ENCODE measurements around the gene MT1X. TPM values are rescaled to one million over a fixed set of nuclear protein-coding genes. Genes with fewer than 3 reads are reported as not detected.
"Not testable (repeated sequence)": the region's sequence is repeated elsewhere in the genome, so short reads cannot be mapped to it uniquely, and the experiment has no call there.

The MT1X gene
- total and polyA plus RNA-seq, 8 donors: 14.5 to 126 (median 16.7) TPM

DNA sequence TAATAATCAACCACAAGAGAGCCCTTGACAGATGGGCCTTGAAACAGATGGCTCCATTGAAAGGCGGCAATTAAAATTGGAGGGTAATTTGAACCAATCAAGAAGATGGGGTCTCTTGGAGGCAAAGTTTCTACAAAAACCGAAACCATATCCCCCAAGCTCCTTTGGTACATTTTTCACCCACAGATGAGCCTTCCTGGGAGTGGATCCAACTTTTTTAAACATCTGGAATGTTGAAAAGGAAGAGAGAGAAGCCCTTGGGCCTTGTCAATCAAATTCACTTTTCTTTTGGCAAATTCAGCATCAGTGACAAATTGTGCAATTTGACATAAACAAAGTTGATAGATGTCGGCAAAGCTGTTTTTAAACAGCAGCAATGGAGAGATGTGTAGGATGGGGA, 34.5 kb downstream of the MT1X start:
- DNase-seq (no peak), ATAC-seq (no peak)
- Histone ChIP-seq H3K4me3 (no peak overlapping the region), H3K9me3 (no peaks in the 10 kb centered on the region), H3K36me3 (no peaks in the 10 kb centered on the region), H3K4me1 (no peaks in the 10 kb centered on the region), H3K27me3 (no peaks in the 10 kb centered on the region), H3K27ac (no peak overlapping the region)
- intact Hi-C loops (cut with DNase I): no loop called here
- TF ChIP-seq, protein P1, sequence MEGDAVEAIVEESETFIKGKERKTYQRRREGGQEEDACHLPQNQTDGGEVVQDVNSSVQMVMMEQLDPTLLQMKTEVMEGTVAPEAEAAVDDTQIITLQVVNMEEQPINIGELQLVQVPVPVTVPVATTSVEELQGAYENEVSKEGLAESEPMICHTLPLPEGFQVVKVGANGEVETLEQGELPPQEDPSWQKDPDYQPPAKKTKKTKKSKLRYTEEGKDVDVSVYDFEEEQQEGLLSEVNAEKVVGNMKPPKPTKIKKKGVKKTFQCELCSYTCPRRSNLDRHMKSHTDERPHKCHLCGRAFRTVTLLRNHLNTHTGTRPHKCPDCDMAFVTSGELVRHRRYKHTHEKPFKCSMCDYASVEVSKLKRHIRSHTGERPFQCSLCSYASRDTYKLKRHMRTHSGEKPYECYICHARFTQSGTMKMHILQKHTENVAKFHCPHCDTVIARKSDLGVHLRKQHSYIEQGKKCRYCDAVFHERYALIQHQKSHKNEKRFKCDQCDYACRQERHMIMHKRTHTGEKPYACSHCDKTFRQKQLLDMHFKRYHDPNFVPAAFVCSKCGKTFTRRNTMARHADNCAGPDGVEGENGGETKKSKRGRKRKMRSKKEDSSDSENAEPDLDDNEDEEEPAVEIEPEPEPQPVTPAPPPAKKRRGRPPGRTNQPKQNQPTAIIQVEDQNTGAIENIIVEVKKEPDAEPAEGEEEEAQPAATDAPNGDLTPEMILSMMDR (IDR thresholded peaks at IDR 0.05): no peak

DNA sequence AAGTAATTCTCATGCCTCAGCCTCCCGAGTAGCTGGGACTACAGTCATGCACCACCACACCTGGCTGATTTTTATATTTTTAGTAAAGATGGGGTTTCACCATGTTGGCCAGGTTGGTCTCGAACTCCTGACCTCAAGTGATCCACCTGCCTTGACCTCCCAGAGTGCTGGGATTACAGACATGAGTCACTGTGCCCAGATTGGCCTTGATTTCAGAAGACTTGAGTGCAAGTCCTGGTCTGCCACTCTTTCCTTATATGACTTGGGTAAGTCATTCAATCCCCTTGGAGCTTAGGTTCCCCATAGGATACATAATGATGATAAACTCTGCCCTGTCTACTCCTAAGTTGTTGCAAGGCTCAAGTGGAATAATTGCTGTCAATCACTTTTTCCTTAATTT, 35.3 kb downstream of the MT1X start:
- H3K4me1 ChIP-seq; H3K36me3 ChIP-seq; H3K9me3 ChIP-seq; H3K4me3 ChIP-seq; intact Hi-C loops (cut with DNase I); H3K27ac ChIP-seq; ATAC-seq; H3K27me3 ChIP-seq; DNase-seq: not testable (repeated sequence)

- intact Hi-C loops (cut with DNase I): no loop called here
- no peaks in the 10 kb centered on the region for H3K27me3 ChIP-seq
- DNase-seq (no peak), ATAC-seq (no peak)
- no peak overlapping the region for H3K4me3 ChIP-seq
- H3K27ac ChIP-seq: no peak overlapping the region
- H3K36me3 ChIP-seq: no peaks in the 10 kb centered on the region
- H3K4me1 ChIP-seq: no peaks in the 10 kb centered on the region
- no peaks in the 10 kb centered on the region for H3K9me3 ChIP-seq
- TF ChIP-seq, protein P1 (IDR thresholded peaks at IDR 0.05): no peak
Measured at GRCh38 chr16:56722200-56722842, 40.1 kb downstream of the MT1X start.

GRCh38 chr16:56724191-56724590, 41.9 kb downstream of the MT1X start:
- Histone ChIP-seq H3K36me3 (no peaks in the 10 kb centered on the region), H3K4me3 (no peak overlapping the region)
- DNase-seq: no peak

GRCh38 chr16:56726283-56726682, 44.0 kb downstream of the MT1X start:
- Histone ChIP-seq H3K4me1 (peaks cover 20 to 22% of the 10 kb centered on the region in 2 donors), H3K27ac (no peak overlapping the region), H3K9me3 (no peaks in the 10 kb centered on the region), H3K27me3 (no peaks in the 10 kb centered on the region), H3K4me3 (no peak overlapping the region), H3K36me3 (no peaks in the 10 kb centered on the region)
- DNase-seq: no peak
- TF ChIP-seq, protein P1 (IDR thresholded peaks at IDR 0.05): no peak
- intact Hi-C loops (cut with DNase I): no loop called here
- no peak for ATAC-seq

More at GRCh38 chr16:56724191-56724590, 41.9 kb downstream of the MT1X start:
- no peaks in the 10 kb centered on the region for H3K27me3 ChIP-seq
- H3K27ac ChIP-seq: no peak overlapping the region
- H3K9me3 ChIP-seq: no peaks in the 10 kb centered on the region
- H3K4me1 ChIP-seq: peaks cover 7 to 8% of the 10 kb centered on the region in 2 donors
- intact Hi-C loops (cut with DNase I): no loop called here
- TF ChIP-seq, protein P1 (IDR thresholded peaks at IDR 0.05): no peak
- ATAC-seq: no peak

DNA sequence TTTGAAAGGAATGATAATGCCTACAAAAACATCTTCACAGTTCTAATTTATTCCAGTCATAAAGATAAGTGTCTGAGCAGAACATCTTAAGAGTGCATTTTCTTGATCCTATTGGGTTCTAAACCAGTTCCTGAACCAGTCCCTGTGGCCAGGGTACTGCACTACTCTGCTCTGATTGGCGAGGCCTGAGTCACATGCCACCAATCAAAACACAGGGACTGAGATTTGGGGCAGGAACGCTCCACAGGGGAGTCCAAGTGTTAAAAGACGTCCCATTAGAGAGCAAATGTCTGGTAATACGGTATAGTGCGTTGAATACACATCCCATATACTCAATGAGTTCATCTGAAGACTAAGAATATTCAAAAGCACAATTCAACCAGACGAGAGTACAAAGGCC, 44.7 kb downstream of the MT1X start:
- H3K27me3 ChIP-seq: no peaks in the 10 kb centered on the region
- H3K9me3 ChIP-seq: no peaks in the 10 kb centered on the region
- no peaks in the 10 kb centered on the region for H3K36me3 ChIP-seq
- ATAC-seq: no peak
- DNase-seq: no peak
- no peak overlapping the region for H3K4me3 ChIP-seq
- H3K27ac ChIP-seq: no peak overlapping the region
- intact Hi-C loops (cut with DNase I): no loop called here
- TF ChIP-seq, protein P1 (IDR thresholded peaks at IDR 0.05): no peak
- H3K4me1 ChIP-seq: peaks cover 20 to 29% of the 10 kb centered on the region in 2 donors

Measured in left lung (tissue), 10 donors.